Astrocyte (in vitro differentiated cells and primary cell): ENCODE data around the gene FCN2. TPM values are rescaled to one million over a fixed set of nuclear protein-coding genes. Genes with fewer than 3 reads are reported as not detected.

Experiments used
- DNase-seq: peaks from one replicate; pipeline ENCODE4 v3.0.0-alpha.2; 2010; ENCODE audit warnings: low read depth
- FAIRE-seq: peaks from 2 replicates; lab custom pipeline; 2011; peaks lifted over from hg19 to GRCh38; lab: Jason Lieb, UNC
- H2AFZ ChIP-seq: 2 replicates; pipeline ENCODE4 v1.6.0; 2012; ENCODE audit warnings: low read depth, low read length, inconsistent platforms
- H3K27ac ChIP-seq: 2 replicates; pipeline ENCODE4 v1.5.1; 2011; ENCODE audit warnings: low read depth, low read length, inconsistent platforms
- H3K27me3 ChIP-seq: 2 replicates; pipeline ENCODE4 v1.6.0; 2011; ENCODE audit warnings: low read length, inconsistent platforms; ENCODE audit not compliant: insufficient read depth
- H3K36me3 ChIP-seq: 2 replicates; pipeline ENCODE4 v1.5.1; 2011; ENCODE audit warnings: low read length, inconsistent platforms; ENCODE audit not compliant: insufficient read depth
- H3K4me1 ChIP-seq: 2 replicates; pipeline ENCODE4 v1.5.1; 2011; ENCODE audit warnings: low read length, inconsistent platforms; ENCODE audit not compliant: insufficient read depth
- H3K4me2 ChIP-seq: 2 replicates; pipeline ENCODE4 v1.6.0; 2012; ENCODE audit warnings: low read length, inconsistent platforms
- H3K4me3 ChIP-seq: 2 replicates; pipeline ENCODE4 v1.5.1; 2011; ENCODE audit warnings: low read depth, mild to moderate bottlenecking, low read length, inconsistent platforms; ENCODE audit not compliant: insufficient read depth
- H3K79me2 ChIP-seq: 2 replicates; pipeline ENCODE4 v1.6.0; 2012; ENCODE audit warnings: mild to moderate bottlenecking, low read length, inconsistent platforms; ENCODE audit not compliant: insufficient read depth
- H3K9ac ChIP-seq: 2 replicates; pipeline ENCODE4 v1.6.0; 2012; ENCODE audit warnings: mild to moderate bottlenecking, low read length, inconsistent platforms
- H3K9me3 ChIP-seq: 2 replicates; pipeline ENCODE4 v1.5.1; 2012; ENCODE audit warnings: low read depth, mild to moderate bottlenecking, low read length, inconsistent platforms; ENCODE audit not compliant: insufficient read depth
- H4K20me1 ChIP-seq: 2 replicates; pipeline ENCODE4 v1.6.0; 2012; ENCODE audit warnings: low read length, inconsistent platforms; ENCODE audit not compliant: insufficient read depth
- H3K27ac Mint-ChIP-seq: one replicate; pipeline ENCODE4 v1.8.0; 2021; ENCODE audit warnings: mild to moderate bottlenecking, mixed read lengths; ENCODE audit not compliant: unreplicated experiment
- H3K27me3 Mint-ChIP-seq: one replicate; pipeline ENCODE4 v1.8.0; 2021; ENCODE audit warnings: low read depth, mixed read lengths; ENCODE audit not compliant: unreplicated experiment
- H3K36me3 Mint-ChIP-seq: one replicate; pipeline ENCODE4 v1.8.0; 2021; ENCODE audit warnings: low read depth, mixed read lengths; ENCODE audit not compliant: unreplicated experiment
- H3K4me1 Mint-ChIP-seq: one replicate; pipeline ENCODE4 v1.8.0; 2021; ENCODE audit warnings: low read depth, mixed read lengths; ENCODE audit not compliant: unreplicated experiment
- H3K4me3 Mint-ChIP-seq: one replicate; pipeline ENCODE4 v1.8.0; 2021; ENCODE audit warnings: mild to moderate bottlenecking, moderate library complexity, mixed read lengths; ENCODE audit not compliant: unreplicated experiment
- H3K9me3 Mint-ChIP-seq: one replicate; pipeline ENCODE4 v1.8.0; 2021; ENCODE audit warnings: mild to moderate bottlenecking, mixed read lengths; ENCODE audit not compliant: unreplicated experiment
- EZH2 ChIP-seq: IDR thresholded peaks from 2 replicates; pipeline ENCODE4 v1.6.1; 2012; ENCODE audit warnings: mild to moderate bottlenecking, low read length, inconsistent platforms; ENCODE audit not compliant: insufficient read depth
- total RNA-seq: library from RNA; stranded (reverse); gene quantifications from 2 replicates; pipeline ENCODE4 v1.2.1, GENCODE V29; 2021
- TF ChIP-seq, protein P1 (sequence below): IDR thresholded peaks from 2 replicates; pipeline ENCODE4 v1.5.1; 2011; ENCODE audit warnings: low read depth, mild to moderate bottlenecking, inconsistent platforms, low read length, moderate library complexity; ENCODE audit not compliant: insufficient read depth

The FCN2 gene
- total RNA-seq, 1 donor from 2014 or later, result not detected

- FAIRE-seq, result no peak
- no peaks in the 10 kb centered on the region for H4K20me1 ChIP-seq
- no peaks in the 10 kb centered on the region for H3K4me1 Mint-ChIP-seq
- no peak overlapping the region for H3K4me2 ChIP-seq
- H2AFZ ChIP-seq, result no peak overlapping the region
- peaks cover 2% of the 10 kb centered on the region for H3K36me3 Mint-ChIP-seq
- H3K4me3 Mint-ChIP-seq, result no peak overlapping the region
- no peak overlapping the region for H3K27ac Mint-ChIP-seq
- DNase-seq, result no peak
- no peak overlapping the region for H3K4me3 ChIP-seq
- H3K27me3 Mint-ChIP-seq, result peaks cover 31% of the 10 kb centered on the region
- TF ChIP-seq, protein P1, sequence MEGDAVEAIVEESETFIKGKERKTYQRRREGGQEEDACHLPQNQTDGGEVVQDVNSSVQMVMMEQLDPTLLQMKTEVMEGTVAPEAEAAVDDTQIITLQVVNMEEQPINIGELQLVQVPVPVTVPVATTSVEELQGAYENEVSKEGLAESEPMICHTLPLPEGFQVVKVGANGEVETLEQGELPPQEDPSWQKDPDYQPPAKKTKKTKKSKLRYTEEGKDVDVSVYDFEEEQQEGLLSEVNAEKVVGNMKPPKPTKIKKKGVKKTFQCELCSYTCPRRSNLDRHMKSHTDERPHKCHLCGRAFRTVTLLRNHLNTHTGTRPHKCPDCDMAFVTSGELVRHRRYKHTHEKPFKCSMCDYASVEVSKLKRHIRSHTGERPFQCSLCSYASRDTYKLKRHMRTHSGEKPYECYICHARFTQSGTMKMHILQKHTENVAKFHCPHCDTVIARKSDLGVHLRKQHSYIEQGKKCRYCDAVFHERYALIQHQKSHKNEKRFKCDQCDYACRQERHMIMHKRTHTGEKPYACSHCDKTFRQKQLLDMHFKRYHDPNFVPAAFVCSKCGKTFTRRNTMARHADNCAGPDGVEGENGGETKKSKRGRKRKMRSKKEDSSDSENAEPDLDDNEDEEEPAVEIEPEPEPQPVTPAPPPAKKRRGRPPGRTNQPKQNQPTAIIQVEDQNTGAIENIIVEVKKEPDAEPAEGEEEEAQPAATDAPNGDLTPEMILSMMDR, result no peak
- no peak for TF ChIP-seq EZH2
- H3K4me1 ChIP-seq, result no peaks in the 10 kb centered on the region
- no peaks in the 10 kb centered on the region for H3K36me3 ChIP-seq
- no peaks in the 10 kb centered on the region for H3K79me2 ChIP-seq
- H3K27ac ChIP-seq, result no peak overlapping the region
- peaks cover 7% of the 10 kb centered on the region for H3K27me3 ChIP-seq
- no peak overlapping the region for H3K9ac ChIP-seq
- H3K9me3 Mint-ChIP-seq, result peaks cover 4% of the 10 kb centered on the region
- no peaks in the 10 kb centered on the region for H3K9me3 ChIP-seq
Measured at GRCh38 chr9:134888603-134889190, 8.1 kb downstream of the FCN2 start.

GRCh38 chr9:134889386-134890154 lies 9.0 kb downstream of the FCN2 start:
- Mint-ChIP-seq H3K27me3 (peaks cover 31% of the 10 kb centered on the region), H3K9me3 (peaks cover 4% of the 10 kb centered on the region), H3K27ac (no peak overlapping the region), H3K4me1 (no peaks in the 10 kb centered on the region), H3K36me3 (peaks cover 2% of the 10 kb centered on the region), H3K4me3 (no peak overlapping the region)
- no peaks in the 10 kb centered on the region for H4K20me1 ChIP-seq
- H3K36me3 ChIP-seq, result no peaks in the 10 kb centered on the region
- H3K9me3 ChIP-seq, result no peaks in the 10 kb centered on the region
- TF ChIP-seq EZH2, result no peak
- TF ChIP-seq, protein P1, result no peak
- H3K4me2 ChIP-seq, result no peak overlapping the region
- H3K4me3 ChIP-seq, result no peak overlapping the region
- no peaks in the 10 kb centered on the region for H3K79me2 ChIP-seq
- H3K9ac ChIP-seq, result no peak overlapping the region
- H2AFZ ChIP-seq, result no peak overlapping the region
- peaks cover 7% of the 10 kb centered on the region for H3K27me3 ChIP-seq
- FAIRE-seq (no peak), DNase-seq (no peak)
- no peaks in the 10 kb centered on the region for H3K4me1 ChIP-seq
- no peak overlapping the region for H3K27ac ChIP-seq

GRCh38 chr9:134890155-134890495 lies 9.5 kb downstream of the FCN2 start:
- Mint-ChIP-seq H3K4me3 (no peak overlapping the region), H3K36me3 (peaks cover 3% of the 10 kb centered on the region), H3K4me1 (peaks cover 1% of the 10 kb centered on the region), H3K9me3 (peaks cover 6% of the 10 kb centered on the region), H3K27me3 (peaks cover 31% of the 10 kb centered on the region), H3K27ac (no peak overlapping the region)
- no peak overlapping the region for H2AFZ ChIP-seq
- H3K4me3 ChIP-seq, result no peak overlapping the region
- H4K20me1 ChIP-seq, result no peaks in the 10 kb centered on the region
- H3K4me2 ChIP-seq, result no peak overlapping the region
- H3K9me3 ChIP-seq, result no peaks in the 10 kb centered on the region
- H3K4me1 ChIP-seq, result peaks cover 4% of the 10 kb centered on the region
- H3K27ac ChIP-seq, result no peak overlapping the region
- DNase-seq (no peak), FAIRE-seq (no peak)
- H3K79me2 ChIP-seq, result no peaks in the 10 kb centered on the region
- no peaks in the 10 kb centered on the region for H3K36me3 ChIP-seq
- peaks cover 7% of the 10 kb centered on the region for H3K27me3 ChIP-seq
- no peak for TF ChIP-seq EZH2
- TF ChIP-seq, protein P1, result no peak
- H3K9ac ChIP-seq, result no peak overlapping the region
